ENCODE results near the gene OR52W1. TPM values are rescaled to one million over a fixed set of nuclear protein-coding genes. Genes with fewer than 3 reads are reported as not detected.

OR52W1 gene
- total RNA-seq, 6 donors from 2014 or later: not detected

GRCh38 chr11:6197466-6198200 lies 1.4 kb upstream of the OR52W1 start:
- Histone ChIP-seq H3K4me3 (no peak overlapping the region), H3K27ac (no peak overlapping the region), H3K4me1 (peaks cover 0 to 4% (median 0%) of the 10 kb centered on the region in 4 donors), H3K27me3 (no peaks in the 10 kb centered on the region), H3K36me3 (peaks cover 0 to 2% (median 0%) of the 10 kb centered on the region in 4 donors), H3K9me3 (no peaks in the 10 kb centered on the region)
- 89 to 90% methylated on average over 4 of the region's 4 CpGs for WGBS, 2 donors
- ATAC-seq (ENCODE audit: low FRiP score in 2 of 2): no peak
- DNase-seq: no peak
- TF ChIP-seq CTCF (IDR thresholded peaks at IDR 0.05) (no peak), EP300 (IDR thresholded peaks at IDR 0.05) (no peak), POLR2AphosphoS5 (IDR thresholded peaks at IDR 0.05) (no peak), POLR2A (IDR thresholded peaks at IDR 0.05) (no peak)

- no peaks in the 10 kb centered on the region for H3K9me3 ChIP-seq
- H3K4me1 ChIP-seq: peaks cover 0 to 4% (median 0%) of the 10 kb centered on the region in 4 donors
- WGBS, 2 donors: 47 to 65% methylated on average over 4 of the region's 4 CpGs
- peak overlapping the region; percentile 60 to 82 (median 65) for H3K27ac ChIP-seq
- H3K36me3 ChIP-seq: peaks cover 0 to 22% (median under 1%) of the 10 kb centered on the region in 4 donors
- no peak overlapping the region for H3K4me3 ChIP-seq
- DNase-seq (peak in 1 of 2 donors; percentile 87), ATAC-seq (ENCODE audit: low FRiP score in 2 of 2) (peak; percentile 43 to 69)
- TF ChIP-seq CTCF (IDR thresholded peaks at IDR 0.05) (no peak), POLR2A (IDR thresholded peaks at IDR 0.05) (no peak), POLR2AphosphoS5 (IDR thresholded peaks at IDR 0.05) (peak; percentile 78 to 93), EP300 (IDR thresholded peaks at IDR 0.05) (peak in 2 of 4 donors; percentile 40 to 62)
- no peaks in the 10 kb centered on the region for H3K27me3 ChIP-seq
Observed at GRCh38 chr11:6200975-6201374, 2.0 kb downstream of the OR52W1 start.

- Histone ChIP-seq H3K27me3 (no peaks in the 10 kb centered on the region), H3K4me1 (peaks cover 0 to 4% (median 0%) of the 10 kb centered on the region in 4 donors), H3K27ac (peak overlapping the region; percentile 60 to 82 (median 65)), H3K9me3 (no peaks in the 10 kb centered on the region), H3K36me3 (peaks cover 0 to 25% (median 3%) of the 10 kb centered on the region in 4 donors), H3K4me3 (no peak overlapping the region)
- WGBS, 2 donors: 53 to 87% methylated on average over 2 of the region's 2 CpGs
- ATAC-seq (ENCODE audit: low FRiP score in 2 of 2): peak; percentile 8 to 38
- TF ChIP-seq POLR2A (IDR thresholded peaks at IDR 0.05) (no peak), POLR2AphosphoS5 (IDR thresholded peaks at IDR 0.05) (no peak), EP300 (IDR thresholded peaks at IDR 0.05) (no peak), CTCF (IDR thresholded peaks at IDR 0.05) (no peak)
- no peak for DNase-seq
Observed at GRCh38 chr11:6201481-6201880, 2.5 kb downstream of the OR52W1 start.

GRCh38 chr11:6202041-6202440 lies 3.0 kb downstream of the OR52W1 start:
- Histone ChIP-seq H3K4me1 (peaks cover 0 to 4% (median 0%) of the 10 kb centered on the region in 4 donors), H3K4me3 (no peak overlapping the region), H3K9me3 (no peaks in the 10 kb centered on the region), H3K36me3 (peaks cover 0 to 31% (median 4%) of the 10 kb centered on the region in 4 donors), H3K27me3 (no peaks in the 10 kb centered on the region), H3K27ac (peak overlapping the region; percentile 60 to 82 (median 62))
- ATAC-seq (ENCODE audit: low FRiP score in 2 of 2): no peak
- DNase-seq: no peak
- TF ChIP-seq POLR2AphosphoS5 (IDR thresholded peaks at IDR 0.05) (no peak), POLR2A (IDR thresholded peaks at IDR 0.05) (no peak), EP300 (IDR thresholded peaks at IDR 0.05) (no peak), CTCF (IDR thresholded peaks at IDR 0.05) (no peak)
- 77 to 80% methylated on average over 1 of the region's 1 CpG for WGBS, 2 donors
